Loucy (cell line): Measurements from ENCODE around the gene SORD.

Experiments
- H2AFZ ChIP-seq: fragments of 200-600 bp; sonication (generic); 2 replicates; pipeline ENCODE4 v1.6.0; 2016; ENCODE audit warnings: antibody characterized with exemption, mild to moderate bottlenecking, low read length, moderate library complexity
- H3F3A ChIP-seq: fragments of 200-600 bp; 2 replicates; pipeline ENCODE4 v1.6.0; 2016; ENCODE audit warnings: antibody characterized with exemption, low read depth, mild to moderate bottlenecking
- H3K27me3 ChIP-seq: fragments of 200-600 bp; sonication (generic); 2 replicates; pipeline ENCODE4 v1.6.1; 2014; ENCODE audit warnings: low read length, mild to moderate bottlenecking; ENCODE audit not compliant: insufficient read depth, poor library complexity, severe bottlenecking
- H3K36me3 ChIP-seq: fragments of 200-600 bp; sonication (generic); 2 replicates; pipeline ENCODE4 v1.6.1; 2016; ENCODE audit warnings: low read length; ENCODE audit not compliant: insufficient read depth
- H3K4me1 ChIP-seq: fragments of 200-600 bp; sonication (generic); 2 replicates; pipeline ENCODE4 v1.5.1; 2014; ENCODE audit warnings: low read length, mild to moderate bottlenecking; ENCODE audit not compliant: insufficient read depth, poor library complexity, severe bottlenecking
- H3K4me2 ChIP-seq: fragments of 200-600 bp; sonication (generic); 2 replicates; pipeline ENCODE4 v1.6.0; 2014; ENCODE audit warnings: antibody characterized with exemption, low read length, low read depth, mild to moderate bottlenecking; ENCODE audit not compliant: poor library complexity, severe bottlenecking
- H3K4me3 ChIP-seq: fragments of 200-600 bp; sonication (generic); 2 replicates; pipeline ENCODE4 v1.5.1; 2014; ENCODE audit warnings: low read length, mild to moderate bottlenecking, mixed read lengths; ENCODE audit not compliant: poor library complexity, severe bottlenecking
- H3K79me2 ChIP-seq: fragments of 200-600 bp; sonication (generic); 2 replicates; pipeline ENCODE4 v1.6.1; 2014; ENCODE audit warnings: low read length; ENCODE audit not compliant: insufficient read depth
- H3K9ac ChIP-seq: fragments of 200-600 bp; sonication (generic); 2 replicates; pipeline ENCODE4 v1.6.0; 2014; ENCODE audit warnings: mild to moderate bottlenecking, low read depth, low read length, moderate library complexity; ENCODE audit not compliant: poor library complexity, severe bottlenecking
- H3K9me2 ChIP-seq: fragments of 200-600 bp; sonication (generic); replicated peaks from 2 replicates; pipeline ENCODE4 v1.6.1; 2016; ENCODE audit warnings: low read depth, low read length, mixed read lengths
- H3K9me3 ChIP-seq: fragments of 200-600 bp; sonication (generic); 2 replicates; pipeline ENCODE4 v1.6.1; 2014; ENCODE audit warnings: mild to moderate bottlenecking, antibody characterized with exemption, low read length, low read depth; ENCODE audit not compliant: insufficient read depth
- H4K20me1 ChIP-seq: fragments of 200-600 bp; sonication (generic); 2 replicates; pipeline ENCODE4 v1.6.0; 2014; ENCODE audit warnings: antibody characterized with exemption, low read length, mild to moderate bottlenecking; ENCODE audit not compliant: insufficient read depth, poor library complexity, severe bottlenecking
- CTCF ChIP-seq: fragments of 200-600 bp; sonication (generic); conservative IDR thresholded peaks from 2 replicates; pipeline ENCODE4 v1.5.1; 2014; ENCODE audit warnings: mild to moderate bottlenecking, antibody characterized with exemption, low read length
- EZH2phosphoT487 ChIP-seq: fragments of 200-600 bp; IDR thresholded peaks from 2 replicates; pipeline ENCODE4 v1.6.1; 2018; ENCODE audit warnings: antibody characterized with exemption, mild to moderate bottlenecking, moderate library complexity, borderline replicate concordance

The SORD gene

GRCh38 chr15:45087513-45087912, 64.5 kb downstream of the SORD start:
- Histone ChIP-seq H3F3A (no peaks in the 10 kb centered on the region), H3K9ac (no peak overlapping the region), H3K4me3 (no peak overlapping the region), H3K4me1 (no peaks in the 10 kb centered on the region), H2AFZ (no peak overlapping the region), H3K27me3 (no peaks in the 10 kb centered on the region), H3K4me2 (no peak overlapping the region), H3K9me3 (no peaks in the 10 kb centered on the region), H3K9me2 (no peaks in the 10 kb centered on the region), H4K20me1 (no peaks in the 10 kb centered on the region), H3K79me2 (no peaks in the 10 kb centered on the region), H3K36me3 (no peaks in the 10 kb centered on the region)
- TF ChIP-seq EZH2phosphoT487, result no peak
- TF ChIP-seq CTCF, result no peak

- H3K9me2 ChIP-seq, result no peaks in the 10 kb centered on the region
- TF ChIP-seq CTCF (no peak), EZH2phosphoT487 (no peak)
- no peaks in the 10 kb centered on the region for H3K9me3 ChIP-seq
- H3K27me3 ChIP-seq, result no peaks in the 10 kb centered on the region
- H3K9ac ChIP-seq, result no peak overlapping the region
- no peaks in the 10 kb centered on the region for H3F3A ChIP-seq
- H3K36me3 ChIP-seq, result no peaks in the 10 kb centered on the region
- no peak overlapping the region for H3K4me2 ChIP-seq
- H3K79me2 ChIP-seq, result no peaks in the 10 kb centered on the region
- no peaks in the 10 kb centered on the region for H3K4me1 ChIP-seq
- no peaks in the 10 kb centered on the region for H4K20me1 ChIP-seq
- no peak overlapping the region for H3K4me3 ChIP-seq
- no peak overlapping the region for H2AFZ ChIP-seq
These were observed 66.1 kb downstream of the SORD start for GRCh38 chr15:45088801-45089711.

GRCh38 chr15:45089712-45090373, 66.8 kb downstream of the SORD start:
- Histone ChIP-seq H3K27me3 (no peaks in the 10 kb centered on the region), H3K36me3 (no peaks in the 10 kb centered on the region), H3K4me1 (no peaks in the 10 kb centered on the region), H3F3A (no peaks in the 10 kb centered on the region), H2AFZ (no peak overlapping the region), H4K20me1 (no peaks in the 10 kb centered on the region), H3K4me3 (no peak overlapping the region), H3K9me2 (no peaks in the 10 kb centered on the region), H3K9me3 (no peaks in the 10 kb centered on the region), H3K4me2 (no peak overlapping the region), H3K79me2 (no peaks in the 10 kb centered on the region), H3K9ac (no peak overlapping the region)
- no peak for TF ChIP-seq EZH2phosphoT487
- no peak for TF ChIP-seq CTCF
